ENCODE data around the gene PCNA.
"Not testable (repeated sequence)": the region's sequence is repeated elsewhere in the genome, so short reads cannot be mapped to it uniquely, and the experiment has no call there.

PCNA gene

DNA sequence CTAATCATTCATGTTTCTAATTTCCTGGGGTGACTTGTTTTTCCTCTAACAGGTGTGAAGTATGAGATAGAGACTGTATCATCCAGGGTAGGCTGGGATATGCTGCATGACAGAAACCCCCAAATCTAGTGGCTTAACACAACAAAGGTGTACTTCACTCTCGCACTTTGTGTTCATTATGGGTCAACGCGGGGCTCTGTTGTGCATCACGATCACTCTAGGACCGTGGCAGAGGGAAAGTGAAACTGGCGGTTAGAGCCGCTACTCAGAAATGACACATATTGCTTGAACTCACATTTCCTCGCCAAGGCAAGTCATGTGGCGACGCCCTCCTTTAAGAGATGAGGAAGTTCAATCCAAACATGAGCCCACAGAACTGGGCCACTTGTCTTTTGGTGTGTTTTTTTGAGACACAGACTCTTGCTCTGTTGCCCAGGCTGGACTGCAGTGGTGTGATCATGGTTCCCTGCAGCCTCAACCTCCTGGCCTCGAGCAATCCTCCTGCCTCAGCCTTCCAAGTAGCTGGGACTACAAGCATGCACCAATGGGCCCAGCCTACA, 41.3 kb downstream of the PCNA start:
- in situ Hi-C loops (cut with HindIII; ENCODE audit: low pct_unique_long_range_greater_than_20kb, low sequenced_read_pairs) = no loop called here
- TF ChIP-seq JUND (IDR thresholded peaks at IDR 0.05; ENCODE audit: low read depth) = no peak
- no peak for DNase-seq (ENCODE audit: low read depth in 1 of 2, low spot score in 1 of 2)

- DNase-seq (ENCODE audit: low read depth in 1 of 2, low spot score in 1 of 2) = no peak
- in situ Hi-C loops (cut with HindIII; ENCODE audit: low pct_unique_long_range_greater_than_20kb, low sequenced_read_pairs) = no loop called here
- TF ChIP-seq JUND (IDR thresholded peaks at IDR 0.05; ENCODE audit: low read depth) = no peak
Measured at GRCh38 chr20:5077761-5078387, 41.9 kb downstream of the PCNA start.

DNA sequence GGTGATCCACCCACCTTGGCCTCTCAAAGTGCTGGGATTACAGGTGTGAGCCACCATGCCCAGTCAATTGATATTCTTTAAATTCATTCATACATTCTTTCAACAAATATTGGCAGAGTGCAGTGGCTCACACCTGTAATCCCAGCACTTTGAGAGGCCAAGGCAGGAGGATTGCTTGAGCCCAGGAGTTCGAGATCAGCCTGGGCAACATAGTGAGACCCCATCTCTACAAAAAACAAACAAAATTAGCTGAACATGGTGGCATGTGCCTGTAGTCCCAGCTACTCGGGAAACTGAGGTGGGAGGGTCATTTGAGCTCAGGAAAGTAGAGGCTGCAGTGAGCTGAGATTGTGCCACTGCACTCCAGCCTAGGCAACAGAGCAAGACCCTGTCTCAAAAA, 42.8 kb downstream of the PCNA start:
- in situ Hi-C loops (cut with HindIII; ENCODE audit: low pct_unique_long_range_greater_than_20kb, low sequenced_read_pairs); DNase-seq (ENCODE audit: low read depth in 1 of 2, low spot score in 1 of 2): not testable (repeated sequence)

GRCh38 chr20:5074232-5074674, 45.5 kb downstream of the PCNA start:
- no peak for DNase-seq (ENCODE audit: low read depth in 1 of 2, low spot score in 1 of 2)
- in situ Hi-C loops (cut with HindIII; ENCODE audit: low pct_unique_long_range_greater_than_20kb, low sequenced_read_pairs) = no loop called here
- no peak for TF ChIP-seq JUND (IDR thresholded peaks at IDR 0.05; ENCODE audit: low read depth)

DNA sequence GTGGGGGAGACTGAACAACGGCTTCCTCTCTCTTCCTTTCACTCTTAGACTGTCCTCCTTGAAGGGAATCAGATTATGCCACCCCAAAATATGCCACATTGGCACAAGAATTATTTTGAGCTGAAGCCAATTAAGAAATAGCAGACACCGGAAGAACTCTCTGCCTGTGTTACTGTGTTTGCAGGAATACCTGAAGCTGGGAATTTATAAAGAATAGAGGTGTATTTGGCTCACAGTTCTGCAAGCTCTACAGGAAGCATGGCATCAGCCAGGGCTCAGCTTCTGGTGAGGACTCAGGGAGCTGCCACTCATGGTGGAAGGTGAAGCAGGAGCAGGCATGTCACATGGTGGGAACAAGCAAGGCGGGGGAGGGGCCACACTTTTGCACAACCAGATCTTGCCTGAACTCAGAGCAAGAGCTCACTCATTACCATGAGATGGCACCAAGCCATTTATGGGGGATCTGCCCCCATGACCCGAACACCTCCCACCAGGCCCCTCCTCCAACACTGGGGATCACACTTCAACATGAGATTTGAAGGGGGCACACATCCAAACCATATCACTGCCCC, 46.0 kb downstream of the PCNA start:
- TF ChIP-seq JUND (IDR thresholded peaks at IDR 0.05; ENCODE audit: low read depth) = no peak
- in situ Hi-C loops (cut with HindIII; ENCODE audit: low pct_unique_long_range_greater_than_20kb, low sequenced_read_pairs) = no loop called here
- no peak for DNase-seq (ENCODE audit: low read depth in 1 of 2, low spot score in 1 of 2)

GRCh38 chr20:5072756-5073659, 46.8 kb downstream of the PCNA start:
- TF ChIP-seq JUND (IDR thresholded peaks at IDR 0.05; ENCODE audit: low read depth) = no peak
- peak; percentile 37 to 78 for DNase-seq (ENCODE audit: low read depth in 1 of 2, low spot score in 1 of 2)
- in situ Hi-C loops (cut with HindIII; ENCODE audit: low pct_unique_long_range_greater_than_20kb, low sequenced_read_pairs) = no loop called here

GRCh38 chr20:5071942-5072341, 47.8 kb downstream of the PCNA start:
- in situ Hi-C loops (cut with HindIII; ENCODE audit: low pct_unique_long_range_greater_than_20kb, low sequenced_read_pairs); DNase-seq (ENCODE audit: low read depth in 1 of 2, low spot score in 1 of 2): not testable (repeated sequence)

DNA sequence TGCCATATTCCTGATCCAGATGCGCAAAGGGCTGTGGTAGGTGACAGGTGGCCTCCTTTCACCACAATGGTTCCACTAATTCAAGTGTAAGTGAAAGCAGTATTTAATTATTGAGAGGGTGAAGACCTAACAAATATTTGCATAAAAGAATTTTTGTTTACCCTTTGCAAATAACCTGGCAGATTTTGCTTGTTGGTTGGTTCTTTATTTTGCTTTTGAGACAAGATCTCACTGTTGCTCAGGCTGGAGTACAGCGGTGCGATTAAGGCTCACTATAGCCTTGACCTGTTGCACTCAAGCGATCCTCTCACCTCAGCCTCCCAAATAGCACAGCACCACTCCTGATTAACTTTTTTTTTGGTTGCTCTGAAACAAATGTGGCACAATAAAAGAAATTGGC, 49.2 kb downstream of the PCNA start:
- DNase-seq (ENCODE audit: low read depth in 1 of 2, low spot score in 1 of 2) = peak in 1 of 2 experiments; percentile 31
- in situ Hi-C loops (cut with HindIII; ENCODE audit: low pct_unique_long_range_greater_than_20kb, low sequenced_read_pairs) = no loop called here

DNA sequence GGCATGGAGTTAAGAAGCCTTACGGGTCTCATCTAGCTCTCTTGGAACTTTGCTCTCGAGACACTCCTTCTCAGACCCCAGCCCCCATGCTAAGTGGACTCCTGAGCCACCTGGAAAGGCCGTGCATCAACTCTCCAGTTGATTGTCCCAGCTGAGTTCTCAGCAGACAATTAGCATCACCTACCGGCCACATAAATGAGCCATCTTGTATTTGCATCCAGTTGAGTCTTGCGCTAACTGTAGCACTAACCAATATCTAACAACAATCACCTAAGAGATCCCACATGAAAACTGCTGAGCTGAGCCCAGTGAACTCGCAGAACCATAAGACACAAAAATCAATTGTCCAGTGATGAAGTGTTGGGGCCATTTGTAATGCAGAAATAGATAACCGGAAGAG, 49.7 kb downstream of the PCNA start:
- in situ Hi-C loops (cut with HindIII; ENCODE audit: low pct_unique_long_range_greater_than_20kb, low sequenced_read_pairs) = no loop called here
- peak in 1 of 2 experiments; percentile 14 for DNase-seq (ENCODE audit: low read depth in 1 of 2, low spot score in 1 of 2)
- TF ChIP-seq JUND (IDR thresholded peaks at IDR 0.05; ENCODE audit: low read depth) = no peak

More for the DNA sequence above, 49.2 kb downstream of the PCNA start:
- no peak for TF ChIP-seq JUND (IDR thresholded peaks at IDR 0.05; ENCODE audit: low read depth)

GRCh38 chr20:5069141-5069806, 50.5 kb downstream of the PCNA start:
- in situ Hi-C loops (cut with HindIII; ENCODE audit: low pct_unique_long_range_greater_than_20kb, low sequenced_read_pairs) = no loop called here
- DNase-seq (ENCODE audit: low read depth in 1 of 2, low spot score in 1 of 2) = no peak
- no peak for TF ChIP-seq JUND (IDR thresholded peaks at IDR 0.05; ENCODE audit: low read depth)

DNA sequence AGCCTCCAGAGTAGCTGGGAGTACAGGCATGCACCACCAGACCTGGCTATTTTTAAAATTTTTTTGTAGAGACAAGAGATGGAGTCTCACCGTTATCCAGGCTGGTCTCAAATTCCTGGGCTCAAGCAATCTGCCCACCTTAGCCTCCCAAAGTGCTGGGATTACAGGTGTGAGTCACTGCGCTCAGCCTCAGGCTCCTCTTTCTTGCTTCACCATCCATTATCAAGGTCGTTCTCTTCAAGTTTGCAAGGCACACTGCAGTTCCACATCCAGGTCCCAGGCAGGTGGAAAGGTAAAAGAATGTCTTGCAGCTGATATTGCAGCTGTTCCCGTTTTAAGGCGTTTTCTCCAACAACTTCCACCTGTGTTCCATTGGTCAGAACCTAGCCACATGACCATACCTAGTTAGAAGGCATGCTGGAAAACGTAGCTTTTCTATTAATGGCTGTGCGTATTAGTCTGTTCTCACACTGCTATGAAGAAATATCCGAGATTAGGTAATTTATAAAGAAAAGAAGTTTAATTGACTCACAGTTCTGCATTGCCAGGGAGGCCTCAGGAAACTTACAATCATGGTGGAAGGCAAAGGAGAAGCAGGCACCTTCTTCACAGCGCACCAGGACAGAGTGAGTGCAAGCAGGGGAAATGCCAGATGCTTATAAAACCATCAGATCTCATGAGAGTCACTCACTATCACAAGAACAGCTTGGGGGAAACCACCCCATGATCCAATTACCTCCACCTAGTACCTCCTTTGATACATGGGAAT, 51.7 kb downstream of the PCNA start:
- DNase-seq (ENCODE audit: low read depth in 1 of 2, low spot score in 1 of 2) = no peak
- TF ChIP-seq JUND (IDR thresholded peaks at IDR 0.05; ENCODE audit: low read depth) = no peak
- in situ Hi-C loops (cut with HindIII; ENCODE audit: low pct_unique_long_range_greater_than_20kb, low sequenced_read_pairs) = no loop called here
